Keratinocyte (primary cell): Measurements from ENCODE around the gene CAST. TPM values are rescaled to one million over a fixed set of nuclear protein-coding genes. Genes with fewer than 3 reads are reported as not detected.

Experiments
- DNase-seq: peaks from one replicate; pipeline ENCODE4 v3.0.0-alpha.2; 2011; ENCODE audit warnings: low read depth, missing footprints, low spot score
- FAIRE-seq: peaks from 2 replicates; lab custom pipeline; 2011; peaks lifted over from hg19 to GRCh38; lab: Jason Lieb, UNC
- H2AFZ ChIP-seq: 2 replicates; pipeline ENCODE4 v1.6.0; 2012; ENCODE audit warnings: low read length, control low read depth, inconsistent platforms; ENCODE audit not compliant: control insufficient read depth
- H3K27ac ChIP-seq: 2 replicates; pipeline ENCODE4 v1.5.1; 2011; ENCODE audit warnings: low read length; ENCODE audit not compliant: control insufficient read depth, insufficient read depth
- H3K27me3 ChIP-seq: 3 replicates; pipeline ENCODE4 v1.6.0; 2011; ENCODE audit warnings: low read length; ENCODE audit not compliant: control insufficient read depth, insufficient read depth; ENCODE audit errors: extremely low read depth
- H3K36me3 ChIP-seq, 2 experiments: 2 replicates in 1 of 2; 3 replicates in 1 of 2; pipeline ENCODE4 v1.5.1; 2011; ENCODE audit warnings: low read length in 2 of 2, mild to moderate bottlenecking in 1 of 2; ENCODE audit not compliant: control insufficient read depth in 2 of 2, insufficient read depth in 2 of 2; ENCODE audit errors: extremely low read depth in 1 of 2
- H3K4me1 ChIP-seq: 3 replicates; pipeline ENCODE4 v1.5.1; 2011; ENCODE audit warnings: low read length; ENCODE audit not compliant: control insufficient read depth, insufficient read depth; ENCODE audit errors: extremely low read depth
- H3K4me2 ChIP-seq: 3 replicates; pipeline ENCODE4 v1.6.0; 2011; ENCODE audit warnings: low read depth, low read length; ENCODE audit not compliant: control insufficient read depth, insufficient read depth; ENCODE audit errors: extremely low read depth
- H3K4me3 ChIP-seq, 3 experiments: fragments of 200-600 bp in 1 of 3; sonication (generic) in 1 of 3; 2 replicates in 2 of 3; 3 replicates in 1 of 3; pipeline ENCODE4 v1.5.1; 2011 to 2016; ENCODE audit warnings: low read length in 3 of 3, mild to moderate bottlenecking in 3 of 3, control low read depth in 2 of 3, inconsistent platforms in 1 of 3, low read depth in 1 of 3, mixed read lengths in 1 of 3, mixed run types in 1 of 3, moderate library complexity in 1 of 3; ENCODE audit not compliant: control insufficient read depth in 2 of 3, insufficient read depth in 2 of 3; ENCODE audit errors: extremely low read depth in 1 of 3
- H3K79me2 ChIP-seq: 2 replicates; pipeline ENCODE4 v1.6.0; 2012; ENCODE audit warnings: low read length; ENCODE audit not compliant: control insufficient read depth, insufficient read depth
- H3K9ac ChIP-seq: 3 replicates; pipeline ENCODE4 v1.6.0; 2011; ENCODE audit warnings: low read length; ENCODE audit not compliant: control insufficient read depth, insufficient read depth; ENCODE audit errors: extremely low read depth
- H3K9me1 ChIP-seq: 3 replicates; pipeline ENCODE4 v1.6.0; 2011; ENCODE audit warnings: low read length; ENCODE audit not compliant: control insufficient read depth, insufficient read depth; ENCODE audit errors: extremely low read depth
- H3K9me3 ChIP-seq: 2 replicates; pipeline ENCODE4 v1.5.1; 2012; ENCODE audit warnings: low read depth, low read length; ENCODE audit not compliant: control insufficient read depth
- H4K20me1 ChIP-seq: 3 replicates; pipeline ENCODE4 v1.6.0; 2011; ENCODE audit warnings: low read length; ENCODE audit not compliant: control insufficient read depth, insufficient read depth; ENCODE audit errors: extremely low read depth
- EZH2 ChIP-seq: IDR thresholded peaks from one replicate; pipeline ENCODE4 v1.6.1; 2012; ENCODE audit warnings: inconsistent platforms, mild to moderate bottlenecking, low read length, moderate library complexity
- dilution Hi-C: fragments of 300-500 bp; cut with MboI; formaldehyde crosslinking; loops from one replicate; pipeline ENCODE4 v1.7.0; 2020; ENCODE audit warnings: low sequenced_read_pairs; ENCODE audit not compliant: extremely low pct_ligation_motif_present
- polyA plus RNA-seq, 5 experiments: library from polyadenylated mRNA; depleted of rRNA in 3 of 5; stranded (reverse) in 3 of 5; stranded (forward) in 1 of 5; unstranded in 1 of 5; fragments of >200 nt; gene quantifications; 1 replicate in 1 of 5; 2 replicates in 3 of 5; 3 replicates in 1 of 5; pipeline versions ENCODE4 v1.2.1 to v1.2.3, GENCODE V29; 2011 to 2012; ENCODE audit warnings: missing spikeins in 2 of 5, low read depth in 1 of 5, low replicate concordance in 1 of 5
- TF ChIP-seq, protein P1 (sequence below), 3 experiments: IDR thresholded peaks in 1 of 3; conservative IDR thresholded peaks in 1 of 3; optimal IDR thresholded peaks in 1 of 3; 2 replicates in 2 of 3; 3 replicates in 1 of 3; pipeline versions ENCODE3 to v1.5.1; 2011; ENCODE audit warnings: low read length in 3 of 3, mild to moderate bottlenecking in 3 of 3, moderate library complexity in 2 of 3, control low read depth in 1 of 3, inconsistent platforms in 1 of 3; ENCODE audit not compliant: insufficient read depth in 2 of 3; ENCODE audit errors: extremely low read depth in 1 of 3

Gene CAST
- polyA plus RNA-seq, 1 donor (not counting 4 experiments of a cell fraction or from before 2014, with no cell fraction given), result 238 TPM

GRCh38 chr5:96683392-96683791, 21.2 kb downstream of the CAST start:
- H3K9me3 ChIP-seq, result no peaks in the 10 kb centered on the region
- H3K9ac ChIP-seq, result no peak overlapping the region
- TF ChIP-seq, protein P1, sequence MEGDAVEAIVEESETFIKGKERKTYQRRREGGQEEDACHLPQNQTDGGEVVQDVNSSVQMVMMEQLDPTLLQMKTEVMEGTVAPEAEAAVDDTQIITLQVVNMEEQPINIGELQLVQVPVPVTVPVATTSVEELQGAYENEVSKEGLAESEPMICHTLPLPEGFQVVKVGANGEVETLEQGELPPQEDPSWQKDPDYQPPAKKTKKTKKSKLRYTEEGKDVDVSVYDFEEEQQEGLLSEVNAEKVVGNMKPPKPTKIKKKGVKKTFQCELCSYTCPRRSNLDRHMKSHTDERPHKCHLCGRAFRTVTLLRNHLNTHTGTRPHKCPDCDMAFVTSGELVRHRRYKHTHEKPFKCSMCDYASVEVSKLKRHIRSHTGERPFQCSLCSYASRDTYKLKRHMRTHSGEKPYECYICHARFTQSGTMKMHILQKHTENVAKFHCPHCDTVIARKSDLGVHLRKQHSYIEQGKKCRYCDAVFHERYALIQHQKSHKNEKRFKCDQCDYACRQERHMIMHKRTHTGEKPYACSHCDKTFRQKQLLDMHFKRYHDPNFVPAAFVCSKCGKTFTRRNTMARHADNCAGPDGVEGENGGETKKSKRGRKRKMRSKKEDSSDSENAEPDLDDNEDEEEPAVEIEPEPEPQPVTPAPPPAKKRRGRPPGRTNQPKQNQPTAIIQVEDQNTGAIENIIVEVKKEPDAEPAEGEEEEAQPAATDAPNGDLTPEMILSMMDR (optimal IDR thresholded peaks at IDR 0.05 in 1 of 3, IDR thresholded peaks at IDR 0.05 in 1 of 3, conservative IDR thresholded peaks at IDR 0.05 in 1 of 3; ENCODE audit: extremely low read depth in 1 of 3, insufficient read depth in 2 of 3, low read length in 3 of 3), result no peak
- TF ChIP-seq EZH2, result no peak
- peaks cover 0 to 2% of the 10 kb centered on the region in 2 experiments for H3K36me3 ChIP-seq
- H3K4me1 ChIP-seq, result peaks cover 15% of the 10 kb centered on the region
- dilution Hi-C loops, result no loop called here
- H3K27me3 ChIP-seq, result no peaks in the 10 kb centered on the region
- H3K4me2 ChIP-seq, result no peak overlapping the region
- H4K20me1 ChIP-seq, result peaks cover 3% of the 10 kb centered on the region
- no peaks in the 10 kb centered on the region for H3K9me1 ChIP-seq
- no peak overlapping the region for H3K27ac ChIP-seq
- no peak overlapping the region for H3K4me3 ChIP-seq
- DNase-seq (no peak), FAIRE-seq (no peak)
- H3K79me2 ChIP-seq, result peaks cover 21% of the 10 kb centered on the region
- no peak overlapping the region for H2AFZ ChIP-seq

DNA sequence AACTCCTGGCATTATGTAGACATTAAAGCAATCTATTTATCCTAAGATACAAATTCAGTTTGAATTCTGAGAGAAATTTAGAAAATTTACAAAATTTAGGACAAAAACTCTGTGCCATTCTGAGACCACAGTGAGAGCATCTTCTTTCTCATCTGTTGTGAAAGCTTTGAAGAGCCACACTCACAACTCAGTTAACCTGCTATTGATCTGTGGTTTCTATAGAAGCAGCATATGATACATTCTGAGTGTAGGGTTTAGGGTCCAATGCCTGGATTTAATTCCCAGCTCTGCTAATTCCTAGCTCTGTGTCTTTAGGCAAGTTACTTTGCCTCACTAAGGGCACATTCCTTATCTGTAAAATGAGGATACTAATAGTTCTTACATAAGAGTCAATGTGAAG, 21.6 kb downstream of the CAST start:
- FAIRE-seq, result no peak

More for the DNA sequence above, 21.6 kb downstream of the CAST start:
- Histone ChIP-seq H3K4me1 (peaks cover 15% of the 10 kb centered on the region), H3K9me3 (no peaks in the 10 kb centered on the region), H3K27me3 (no peaks in the 10 kb centered on the region), H3K9me1 (no peaks in the 10 kb centered on the region), H3K36me3 (peaks cover 0 to 3% of the 10 kb centered on the region in 2 experiments), H4K20me1 (peaks cover 3% of the 10 kb centered on the region), H3K79me2 (peaks cover 23% of the 10 kb centered on the region), H3K4me3 (no peak overlapping the region), H3K9ac (no peak overlapping the region), H3K27ac (no peak overlapping the region), H2AFZ (no peak overlapping the region), H3K4me2 (no peak overlapping the region)
- dilution Hi-C loops, result no loop called here
- no peak for DNase-seq
- no peak for TF ChIP-seq EZH2
- TF ChIP-seq, protein P1 (optimal IDR thresholded peaks at IDR 0.05 in 1 of 3, IDR thresholded peaks at IDR 0.05 in 1 of 3, conservative IDR thresholded peaks at IDR 0.05 in 1 of 3; ENCODE audit: extremely low read depth in 1 of 3, insufficient read depth in 2 of 3, low read length in 3 of 3), result no peak
